SK-N-MC (cell line): ENCODE measurements around the gene FCAMR.

Experiments
- EZH2 ChIP-seq: fragments of 200-600 bp; sonication (generic); IDR thresholded peaks from one replicate; pipeline ENCODE4 v1.6.1; 2017; ENCODE audit warnings: antibody characterized with exemption
- POLR2AphosphoS5 ChIP-seq: IDR thresholded peaks from 2 replicates; pipeline ENCODE4 v1.6.1; 2012; ENCODE audit warnings: mild to moderate bottlenecking, low read depth, low read length, borderline replicate concordance

DNA sequence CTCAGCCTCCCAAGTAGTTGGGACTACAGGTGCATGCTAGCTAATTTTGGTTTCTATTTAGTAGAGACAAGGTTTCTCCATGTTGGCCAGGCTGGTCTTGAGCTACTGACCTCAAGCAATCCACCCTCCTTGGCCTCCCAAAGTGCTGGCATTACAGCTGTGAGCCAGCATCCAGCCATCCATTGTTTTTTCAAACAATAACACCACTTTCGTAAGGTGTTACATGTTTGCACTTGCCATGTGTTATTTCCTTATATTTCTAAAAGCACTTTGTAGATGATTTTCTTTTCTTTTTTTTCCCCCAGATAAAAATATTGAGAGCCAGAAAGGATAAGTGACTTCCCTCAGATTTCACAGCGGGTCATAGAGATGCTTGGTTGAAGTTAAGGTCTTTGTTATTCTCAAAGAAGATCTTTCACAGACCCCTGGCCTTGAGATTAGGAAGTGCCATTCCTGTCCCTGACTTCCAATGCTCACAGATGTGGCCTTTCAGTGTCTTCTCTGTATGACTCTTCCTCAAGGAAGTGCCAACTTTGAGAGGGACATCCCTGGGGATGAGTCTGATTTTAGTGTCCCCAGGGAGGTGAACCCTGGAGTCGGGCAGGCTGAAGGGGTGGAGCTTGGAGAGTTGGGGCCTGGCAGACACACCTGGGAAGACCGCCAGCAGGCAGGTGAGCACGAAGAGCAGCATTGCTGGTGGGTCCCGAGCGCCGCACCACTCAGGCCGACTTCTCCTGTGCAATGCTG, 30.2 kb downstream of the FCAMR start:
- TF ChIP-seq POLR2AphosphoS5 (no peak), EZH2 (no peak)
